Measurements from ENCODE around the gene AGBL1. TPM values are rescaled to one million over a fixed set of nuclear protein-coding genes. Genes with fewer than 3 reads are reported as not detected.

The AGBL1 gene
- total RNA-seq, 1 donor from 2014 or later, result 1.2 TPM

DNA sequence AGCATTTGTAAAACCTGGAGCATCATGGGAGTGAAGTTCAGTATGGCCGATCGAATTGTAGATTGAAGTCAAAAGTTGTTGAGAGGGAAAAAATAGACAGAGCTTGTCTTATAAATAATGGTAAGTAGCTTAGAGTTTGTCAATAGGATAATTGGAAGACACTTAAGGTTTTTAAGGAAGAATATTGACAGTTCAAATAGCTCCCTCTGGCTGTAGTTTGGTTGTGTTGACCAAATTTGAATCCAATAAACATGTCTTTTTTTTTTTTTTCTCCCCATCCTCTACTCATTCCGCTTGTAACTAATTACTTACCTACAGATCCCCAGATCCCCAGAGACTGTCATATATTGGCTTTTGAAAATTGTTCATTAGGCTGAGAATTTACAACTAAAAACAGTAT is 677.0 kb downstream of the AGBL1 start:
- DNase-seq (ENCODE audit: low spot score in 2 of 2), result no peak
- no peak for FAIRE-seq

DNA sequence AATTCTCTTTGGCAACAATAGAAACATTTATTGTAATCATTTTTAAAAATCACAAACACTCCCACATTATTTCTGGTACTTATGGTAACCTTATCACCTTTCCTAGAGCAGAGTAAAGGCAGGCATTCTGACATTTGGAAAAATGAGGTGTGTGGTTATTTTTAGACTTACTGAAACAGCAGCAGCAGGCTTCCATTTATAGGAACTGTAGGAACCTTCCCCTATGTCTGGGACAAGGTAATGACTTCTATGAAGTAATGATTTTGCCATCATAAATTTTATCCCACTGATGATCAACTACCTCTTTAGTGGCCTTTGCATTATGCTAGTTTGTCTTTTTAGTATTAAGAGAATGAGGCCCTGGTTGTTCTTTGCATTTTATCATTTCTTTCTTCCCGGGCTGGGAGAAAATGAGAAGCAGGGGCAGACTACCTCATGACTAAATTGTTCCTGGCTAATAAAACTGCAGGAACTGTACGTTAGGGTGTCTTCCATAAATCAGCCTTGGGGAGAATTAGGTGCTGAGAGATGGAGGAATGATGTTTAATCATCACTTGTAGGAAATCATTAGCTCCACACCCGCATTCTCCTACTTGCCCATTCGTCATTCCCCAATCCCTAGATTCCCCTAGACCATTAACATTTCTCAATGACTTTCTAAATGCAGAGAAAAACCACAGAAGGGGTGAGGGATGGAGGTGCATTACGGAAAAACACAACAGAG is 680.3 kb downstream of the AGBL1 start:
- DNase-seq (ENCODE audit: low spot score in 2 of 2) (no peak), FAIRE-seq (no peak)

DNA sequence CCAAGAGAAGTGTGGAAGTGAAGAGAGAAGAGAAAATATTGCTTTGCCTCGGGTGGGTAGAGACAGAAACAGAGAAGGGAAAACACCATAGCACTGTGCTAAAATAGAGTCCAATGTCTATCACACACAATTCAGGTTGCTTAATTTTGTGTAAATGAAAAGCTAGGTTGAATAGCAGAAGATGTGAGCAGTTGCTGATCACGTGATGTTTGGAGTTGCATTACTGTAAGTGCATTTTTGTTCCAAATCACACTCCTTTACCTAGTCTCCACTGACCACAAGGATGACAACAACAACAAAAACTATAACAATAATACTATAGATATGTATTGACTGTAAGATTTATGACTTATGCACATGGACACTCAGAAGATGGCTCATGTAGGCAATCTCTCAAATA is 683.2 kb downstream of the AGBL1 start:
- FAIRE-seq (no peak), DNase-seq (ENCODE audit: low spot score in 2 of 2) (no peak)

DNA sequence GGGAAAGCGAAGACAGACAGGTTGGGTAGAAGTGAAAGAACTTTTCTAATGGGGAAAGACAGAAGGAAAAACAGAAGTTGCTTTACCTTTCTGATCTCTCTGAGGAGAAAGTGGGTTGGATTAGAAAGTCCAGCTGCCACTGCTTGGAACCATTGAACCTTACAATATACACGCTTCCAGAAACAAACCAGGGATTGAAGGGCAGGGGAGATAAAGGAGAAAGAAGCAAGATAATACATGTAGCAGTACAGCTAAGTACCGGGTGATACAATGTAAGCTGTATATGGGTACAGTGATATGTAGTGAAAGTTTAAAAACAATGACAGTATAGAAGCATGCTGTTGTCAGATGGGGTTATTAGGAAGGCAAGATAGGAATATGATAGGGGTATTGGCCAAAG is 684.4 kb downstream of the AGBL1 start:
- DNase-seq (ENCODE audit: low spot score in 2 of 2), result no peak
- FAIRE-seq, result no peak

DNA sequence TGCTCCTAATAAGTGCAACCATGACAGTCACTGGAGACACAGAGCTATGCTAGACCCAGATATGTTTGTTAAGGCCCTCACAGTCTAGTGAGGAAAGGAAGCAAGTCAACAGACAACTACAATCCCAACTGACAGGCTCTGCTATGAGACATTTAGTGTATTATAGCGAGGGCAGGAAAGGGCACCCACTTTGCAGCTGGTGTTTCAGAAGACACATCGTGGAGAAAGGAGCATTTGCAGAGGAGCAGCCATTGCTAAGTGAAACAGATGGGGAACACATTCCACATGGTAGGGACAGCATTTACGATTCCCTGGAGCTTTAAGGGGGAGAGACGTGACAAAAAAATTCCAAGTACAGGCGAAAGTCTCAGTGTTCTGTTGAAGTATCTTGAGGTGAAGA is 685.6 kb downstream of the AGBL1 start:
- no peak for DNase-seq (ENCODE audit: low spot score in 2 of 2)
- FAIRE-seq, result no peak

DNA sequence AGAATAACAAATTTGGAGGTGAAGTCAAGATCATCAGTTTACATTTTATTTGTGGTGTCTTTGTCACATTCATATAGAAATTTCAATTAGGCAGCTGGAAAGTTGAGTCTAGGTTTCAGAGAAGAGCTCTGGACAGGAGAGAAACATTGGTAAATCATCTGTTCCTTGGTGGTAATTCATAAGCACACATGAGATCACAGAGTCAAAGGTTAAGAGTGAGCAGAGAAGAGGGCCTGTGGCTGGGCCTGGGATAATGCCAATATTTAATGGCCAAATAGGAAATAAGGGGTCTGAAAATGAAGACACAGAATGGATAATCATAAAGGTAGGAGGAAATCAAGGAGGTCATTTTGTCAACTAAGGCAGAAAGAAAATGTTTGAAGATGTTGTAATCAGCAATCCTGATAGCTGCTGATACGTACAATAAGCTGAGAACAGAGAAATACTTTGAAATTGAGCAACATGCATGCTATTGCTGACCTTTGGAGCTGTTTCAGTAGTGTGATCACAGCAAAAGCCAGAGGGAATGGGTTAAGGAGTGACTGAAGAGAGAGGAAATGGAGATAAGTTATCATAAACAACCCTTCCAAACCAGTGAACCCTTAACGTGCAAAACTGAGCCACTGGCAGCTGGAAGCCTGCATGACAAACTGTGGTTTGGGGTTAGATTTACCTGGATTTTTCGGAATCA is 692.8 kb downstream of the AGBL1 start:
- DNase-seq (ENCODE audit: low spot score in 2 of 2) (no peak), FAIRE-seq (no peak)

DNA sequence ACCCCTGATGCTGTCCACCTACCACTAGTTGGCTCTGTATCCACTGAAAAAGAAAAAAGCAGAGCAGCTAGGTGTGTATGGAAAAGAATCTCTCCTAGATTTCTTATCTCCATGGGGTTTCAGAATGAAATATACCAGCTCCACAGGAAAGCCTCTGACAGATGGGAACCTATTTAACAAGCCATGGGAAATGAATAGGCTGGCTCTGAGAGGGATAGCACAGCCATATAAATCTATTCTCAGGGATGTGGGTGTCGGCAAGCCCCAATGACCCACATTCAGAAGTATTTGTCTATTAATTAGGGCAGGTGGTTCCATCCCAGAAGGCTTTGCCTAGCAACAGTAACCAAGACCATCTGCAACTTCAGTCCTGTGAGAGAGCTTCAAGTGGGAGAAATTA is 694.1 kb downstream of the AGBL1 start:
- FAIRE-seq, result no peak
- DNase-seq (ENCODE audit: low spot score in 2 of 2), result no peak

DNA sequence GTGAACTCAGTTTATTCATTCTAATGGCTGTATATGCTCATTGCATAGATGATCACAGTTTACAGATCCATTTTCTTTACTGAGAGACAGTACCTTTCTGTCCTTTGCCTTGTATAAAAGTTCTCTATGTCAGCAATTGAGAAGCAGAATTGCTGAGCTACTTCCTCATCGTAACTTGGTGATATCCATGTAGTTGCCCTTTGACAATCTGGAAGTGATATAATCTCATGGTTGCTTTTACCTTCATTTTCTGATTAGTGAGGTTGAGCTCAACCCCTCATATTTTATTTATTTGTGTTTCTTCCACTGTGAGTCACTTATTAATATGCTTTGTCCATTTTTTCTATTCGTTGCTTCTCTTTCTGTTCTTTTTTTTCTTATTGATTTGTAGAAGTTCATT is 696.5 kb downstream of the AGBL1 start:
- DNase-seq (ENCODE audit: low spot score in 2 of 2) (no peak), FAIRE-seq (no peak)

DNA sequence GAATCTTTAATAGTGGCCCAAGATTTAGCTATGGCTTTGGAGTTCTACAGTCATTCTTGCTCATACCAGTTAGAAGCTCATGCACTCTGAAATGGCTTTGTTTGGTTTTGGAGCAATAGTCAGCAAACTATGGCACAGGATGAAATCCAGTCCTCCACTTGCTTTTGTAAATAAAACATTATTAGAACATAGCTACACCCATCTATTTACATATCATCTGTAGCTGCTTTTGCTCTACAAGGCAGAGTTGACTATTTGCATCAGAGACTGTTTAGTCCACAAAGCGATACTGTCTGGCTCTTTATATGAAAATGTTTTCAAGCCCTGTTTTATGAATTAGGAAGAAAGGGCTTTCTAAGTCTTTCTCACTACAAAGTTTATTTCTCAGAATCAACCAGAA is 716.9 kb downstream of the AGBL1 start:
- FAIRE-seq, result no peak
- DNase-seq (ENCODE audit: low spot score in 2 of 2), result no peak

DNA sequence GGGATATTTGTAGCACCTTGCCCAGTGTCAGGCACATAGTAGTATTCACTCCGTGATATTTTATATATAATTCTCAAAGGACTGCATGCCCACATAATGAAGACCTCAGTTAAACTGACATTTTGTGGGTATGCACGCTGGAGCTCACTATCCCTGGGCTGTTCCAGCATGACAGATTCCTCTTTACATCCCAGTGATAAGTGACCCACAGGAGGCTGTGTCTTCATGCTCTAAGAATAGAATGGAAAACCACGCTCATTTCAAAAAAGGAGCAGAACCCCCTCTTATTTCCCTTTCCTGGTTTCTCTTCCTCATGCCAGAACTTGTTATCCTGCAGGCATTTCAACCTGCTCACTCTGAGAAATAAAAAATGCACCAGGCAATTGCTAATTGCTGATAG is 717.5 kb downstream of the AGBL1 start:
- no peak for FAIRE-seq
- no peak for DNase-seq (ENCODE audit: low spot score in 2 of 2)

DNA sequence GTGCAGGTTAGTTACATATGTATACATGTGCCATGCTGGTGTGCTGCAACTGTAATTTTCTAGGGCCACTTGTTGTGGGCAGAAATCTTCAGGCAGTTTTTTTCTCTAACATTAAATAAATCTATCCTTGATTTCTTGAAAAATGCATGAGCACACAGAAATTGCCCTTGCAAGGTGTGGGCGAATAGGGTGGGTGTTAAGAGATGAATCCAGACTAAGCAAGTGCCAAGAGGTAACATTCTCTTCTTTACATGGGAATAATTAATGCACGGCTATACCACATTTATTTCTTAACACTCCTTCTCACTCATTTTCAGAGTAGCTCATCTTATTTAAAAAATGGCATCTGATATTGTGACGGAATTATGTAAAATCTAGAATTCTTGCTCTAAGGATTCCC is 719.6 kb downstream of the AGBL1 start:
- FAIRE-seq (no peak), DNase-seq (ENCODE audit: low spot score in 2 of 2) (no peak)

DNA sequence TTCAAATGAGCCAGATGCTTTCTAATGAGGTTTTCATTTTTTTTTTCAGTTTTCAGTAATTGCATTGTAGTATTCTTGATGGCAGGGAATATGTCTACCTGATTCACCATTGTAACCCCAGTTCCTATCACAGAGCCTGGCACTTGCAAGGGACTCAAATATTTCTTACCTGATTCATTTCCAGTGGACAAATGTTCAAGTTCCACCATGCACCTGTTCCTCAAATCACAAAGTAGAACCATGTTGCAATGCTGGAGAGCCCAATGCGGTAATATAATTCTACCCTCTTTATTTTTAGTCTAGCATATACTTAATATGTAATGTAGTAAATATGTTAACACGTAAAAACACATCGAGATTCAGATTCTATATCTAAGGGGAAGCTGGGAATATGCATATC is 722.6 kb downstream of the AGBL1 start:
- FAIRE-seq (no peak), DNase-seq (ENCODE audit: low spot score in 2 of 2) (no peak)

DNA sequence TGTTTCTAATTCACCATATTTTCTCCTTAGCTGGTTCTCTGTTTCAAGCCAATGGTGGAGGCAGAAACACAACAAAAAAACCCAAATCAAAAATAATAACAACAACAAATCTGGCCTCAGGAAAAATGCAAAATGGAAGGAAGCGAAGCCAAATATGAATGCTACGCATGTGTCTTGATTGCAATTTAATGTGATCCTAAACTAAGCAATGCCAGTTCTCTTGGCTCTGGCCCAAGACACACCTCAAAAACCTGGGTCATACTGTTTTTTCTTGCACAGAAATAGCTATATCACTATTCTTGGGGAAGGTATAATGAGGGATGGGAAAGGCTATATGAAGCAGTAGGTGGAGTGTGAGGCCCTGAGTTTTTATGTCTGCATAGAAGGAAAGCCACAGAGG is 724.7 kb downstream of the AGBL1 start:
- FAIRE-seq (no peak), DNase-seq (ENCODE audit: low spot score in 2 of 2) (no peak)

DNA sequence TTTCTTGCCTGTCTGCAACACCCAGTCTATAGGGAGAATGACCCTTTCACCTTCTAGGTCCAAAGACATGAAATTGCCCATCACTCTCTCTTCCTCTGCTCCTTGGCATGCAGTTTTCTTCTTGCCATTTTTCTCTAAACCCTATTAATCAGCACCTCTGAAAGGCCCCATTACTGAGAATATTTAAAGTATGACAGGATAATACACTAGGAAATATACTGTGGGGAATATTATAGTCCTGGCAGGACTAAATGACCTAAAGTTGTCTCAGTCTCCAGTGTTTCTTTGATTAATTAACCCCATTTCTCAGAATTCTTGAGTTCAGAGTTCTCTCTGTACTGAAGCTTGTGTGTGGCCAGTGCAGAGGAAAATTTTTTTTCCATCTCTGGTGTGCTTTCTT is 730.7 kb downstream of the AGBL1 start:
- no peak for DNase-seq (ENCODE audit: low spot score in 2 of 2)

DNA sequence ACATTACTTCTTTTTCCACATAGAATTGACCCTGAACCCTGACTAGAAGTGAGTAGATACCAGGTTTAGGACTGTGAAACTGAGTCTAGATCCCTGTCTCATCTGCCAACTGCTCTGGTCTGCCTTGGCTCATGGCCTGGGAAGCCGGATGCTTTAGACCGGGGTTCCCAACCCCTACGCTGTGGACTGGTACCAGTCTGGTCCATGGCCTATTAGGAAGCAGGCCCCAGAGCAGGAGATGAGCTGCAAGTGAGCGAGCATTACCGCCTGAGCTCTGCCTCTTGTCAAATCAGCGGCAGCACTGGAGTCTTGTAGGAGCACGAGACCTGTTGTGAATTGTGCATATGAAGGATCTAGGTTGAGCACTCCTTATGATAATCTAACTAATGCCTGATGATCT is 734.2 kb downstream of the AGBL1 start:
- no peak for FAIRE-seq
- DNase-seq (ENCODE audit: low spot score in 2 of 2), result no peak

More for the DNA sequence above, 730.7 kb downstream of the AGBL1 start:
- no peak for FAIRE-seq

DNA sequence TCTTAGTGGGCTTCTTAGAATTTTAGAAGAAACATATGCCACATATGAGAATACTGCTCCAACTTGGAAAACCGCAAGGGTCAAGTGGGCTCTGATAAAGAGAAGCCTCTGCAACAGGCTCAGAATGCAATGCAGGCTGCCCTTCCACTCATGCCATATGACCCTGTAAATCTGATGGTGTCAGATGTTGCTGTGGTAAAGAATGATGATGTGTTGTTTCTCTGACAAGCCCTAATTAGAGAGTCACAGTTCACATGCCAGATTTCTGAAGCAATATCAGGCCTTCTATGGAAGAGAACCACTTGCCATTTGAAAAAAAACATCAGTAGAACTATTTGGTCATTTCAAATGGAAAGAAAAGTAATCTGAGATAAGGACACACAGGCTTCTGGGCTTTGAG is 749.6 kb downstream of the AGBL1 start:
- DNase-seq (ENCODE audit: low spot score in 2 of 2), result no peak
- no peak for FAIRE-seq

DNA sequence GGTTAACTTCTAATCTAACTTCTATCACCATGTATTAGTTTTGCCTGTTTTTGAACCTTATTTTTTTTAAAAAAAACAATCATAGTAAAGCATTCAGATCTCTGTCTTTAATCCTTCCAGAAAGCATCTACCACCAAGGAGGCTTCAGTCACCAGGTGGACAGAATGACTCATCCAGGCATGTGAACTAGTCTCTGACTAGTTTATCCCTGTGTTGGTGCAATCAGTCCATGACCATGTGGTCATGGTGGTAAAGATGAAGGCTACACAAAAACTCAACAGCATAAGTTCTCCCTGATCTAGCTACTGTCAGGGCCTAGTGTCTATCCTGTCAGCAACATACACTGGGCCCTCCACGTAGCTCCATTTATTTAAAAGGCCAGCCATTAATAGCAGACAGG is 750.6 kb downstream of the AGBL1 start:
- DNase-seq (ENCODE audit: low spot score in 2 of 2), result no peak

DNA sequence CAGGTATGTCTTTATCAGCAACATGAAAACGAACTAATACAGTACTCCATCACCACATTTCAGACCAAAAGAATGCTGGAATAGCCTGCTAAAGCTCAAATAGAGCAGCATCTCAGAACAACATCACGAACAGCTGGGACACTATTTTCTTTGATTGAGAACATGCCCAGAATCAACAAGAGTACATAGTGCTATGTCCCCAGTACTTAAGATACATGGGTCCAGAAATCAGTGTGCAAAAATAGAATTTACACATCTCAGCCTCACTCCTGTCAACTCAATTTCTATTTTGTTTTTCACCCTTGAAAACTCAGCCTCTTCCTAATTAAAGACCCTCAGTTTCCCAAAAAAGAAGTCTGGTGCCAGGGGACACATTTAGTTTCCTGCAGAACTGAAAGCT is 753.9 kb downstream of the AGBL1 start:
- FAIRE-seq (no peak), DNase-seq (ENCODE audit: low spot score in 2 of 2) (no peak)

More for the DNA sequence above, 750.6 kb downstream of the AGBL1 start:
- no peak for FAIRE-seq

DNA sequence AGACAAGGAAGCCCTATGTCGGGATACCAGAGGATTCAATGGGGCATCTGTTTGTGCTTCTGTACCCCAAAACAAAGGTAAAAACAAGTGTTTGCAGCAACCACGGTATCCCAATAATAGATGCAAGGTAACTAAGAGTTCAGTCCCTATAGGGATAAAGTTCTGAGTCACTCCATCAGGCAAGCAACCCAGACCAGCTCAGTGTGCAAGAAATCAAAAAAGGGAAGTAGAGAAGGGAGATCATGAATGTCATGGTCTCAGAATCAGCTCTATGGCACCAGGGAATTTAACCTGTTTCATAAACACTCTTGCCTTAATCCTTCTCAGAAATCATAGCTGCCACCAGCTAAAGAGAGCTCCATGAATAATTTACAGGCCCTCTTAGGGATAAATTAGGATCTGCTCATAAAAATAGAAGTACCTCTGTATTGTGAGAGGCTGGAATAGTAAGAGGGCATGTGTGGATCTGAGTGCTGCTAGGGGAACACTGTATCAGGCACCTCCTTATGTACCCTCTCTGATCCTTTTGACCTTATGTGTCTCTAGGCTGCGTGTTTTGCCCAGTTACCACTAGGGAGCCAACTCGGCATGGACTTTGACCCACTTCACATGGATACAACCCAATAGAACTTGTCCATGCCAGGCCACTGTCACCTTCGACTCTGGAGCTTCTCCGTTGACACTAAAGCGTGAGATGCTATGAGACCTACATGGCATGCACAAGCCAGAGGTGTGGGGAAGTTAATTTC is 754.6 kb downstream of the AGBL1 start:
- no peak for DNase-seq (ENCODE audit: low spot score in 2 of 2)
- FAIRE-seq, result no peak

DNA sequence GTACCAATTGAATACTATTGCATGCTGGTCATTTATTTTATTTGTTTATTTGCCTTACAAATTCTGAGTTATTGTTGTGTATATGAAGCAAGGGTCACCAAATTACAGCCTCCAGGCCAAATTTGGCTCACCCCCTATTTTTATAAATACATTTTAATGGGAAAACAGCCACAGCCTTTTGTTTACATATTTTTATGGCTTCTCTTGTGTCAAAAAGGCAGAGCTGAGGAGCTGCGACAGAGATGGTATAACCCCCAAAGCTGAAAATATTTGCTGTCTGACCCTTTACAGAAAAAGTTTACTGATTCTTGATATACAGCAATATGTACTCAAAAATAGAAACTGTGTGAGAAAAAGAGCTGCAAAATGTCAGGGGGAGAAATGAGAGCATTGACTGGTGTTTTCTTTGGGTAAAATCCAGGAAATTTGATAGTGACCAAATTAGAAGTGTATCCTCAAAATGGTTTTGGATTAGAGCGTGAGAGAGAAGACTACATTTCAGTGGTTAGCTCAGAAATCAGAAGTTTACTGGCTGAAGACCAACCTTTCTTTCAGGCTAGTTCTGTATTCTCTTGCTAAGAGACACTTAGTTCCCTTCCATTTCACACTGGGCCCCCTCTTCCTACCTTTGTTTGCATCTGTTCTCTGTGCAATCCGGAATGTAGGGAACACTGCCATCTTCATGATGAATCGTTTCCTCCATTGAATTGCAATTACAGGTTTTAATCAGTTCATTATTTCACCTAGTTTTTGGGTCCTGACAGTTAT is 757.8 kb downstream of the AGBL1 start:
- no peak for FAIRE-seq

DNA sequence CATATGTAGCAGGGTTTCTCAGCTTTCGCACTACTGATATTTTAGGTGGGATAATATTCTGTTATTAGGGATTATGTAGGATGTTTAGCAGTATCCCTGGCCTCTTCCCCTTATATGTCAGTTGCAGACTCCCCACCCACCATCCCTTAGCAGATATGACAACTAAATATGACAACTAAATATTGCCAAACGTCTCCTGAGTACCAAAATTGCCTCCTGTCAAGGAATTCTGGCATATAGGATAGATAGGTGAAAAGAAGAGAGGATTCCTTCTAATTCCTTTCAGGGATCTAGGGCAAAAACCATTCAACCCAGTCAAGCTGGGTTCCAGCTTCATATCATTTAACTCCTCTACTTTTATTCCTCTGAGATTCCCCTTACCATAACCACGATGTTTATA is 759.8 kb downstream of the AGBL1 start:
- no peak for DNase-seq (ENCODE audit: low spot score in 2 of 2)
- FAIRE-seq, result no peak

More for the DNA sequence above, 757.8 kb downstream of the AGBL1 start:
- no peak for DNase-seq (ENCODE audit: low spot score in 2 of 2)

Measured in frontal cortex (tissue), 4 donors.